Right lung (tissue), 5 donors: Measurements from ENCODE around the gene MED12L. TPM values are rescaled to one million over a fixed set of nuclear protein-coding genes. Genes with fewer than 3 reads are reported as not detected.
"Not testable (repeated sequence)": the region's sequence is repeated elsewhere in the genome, so short reads cannot be mapped to it uniquely, and the experiment has no call there.

ENCODE experiments used
- DNase-seq, 2 donors: peaks; one replicate each; pipeline ENCODE4 v3.0.0-alpha.2; 2013
- polyA plus RNA-seq, 5 donors: library from polyadenylated mRNA; unstranded; fragments of 120-200 nt; gene quantifications; one replicate each; pipeline versions ENCODE4 v1.2.1 to v1.2.3, GENCODE V29; 2013; ENCODE audit warnings: inconsistent platforms in 1 of 5, low replicate concordance in 1 of 5; ENCODE audit not compliant: insufficient read length in 5 of 5, insufficient read depth in 1 of 5

The MED12L gene
- polyA plus RNA-seq, 5 donors: 0.46 to 1.3 (median 0.73) TPM

DNA sequence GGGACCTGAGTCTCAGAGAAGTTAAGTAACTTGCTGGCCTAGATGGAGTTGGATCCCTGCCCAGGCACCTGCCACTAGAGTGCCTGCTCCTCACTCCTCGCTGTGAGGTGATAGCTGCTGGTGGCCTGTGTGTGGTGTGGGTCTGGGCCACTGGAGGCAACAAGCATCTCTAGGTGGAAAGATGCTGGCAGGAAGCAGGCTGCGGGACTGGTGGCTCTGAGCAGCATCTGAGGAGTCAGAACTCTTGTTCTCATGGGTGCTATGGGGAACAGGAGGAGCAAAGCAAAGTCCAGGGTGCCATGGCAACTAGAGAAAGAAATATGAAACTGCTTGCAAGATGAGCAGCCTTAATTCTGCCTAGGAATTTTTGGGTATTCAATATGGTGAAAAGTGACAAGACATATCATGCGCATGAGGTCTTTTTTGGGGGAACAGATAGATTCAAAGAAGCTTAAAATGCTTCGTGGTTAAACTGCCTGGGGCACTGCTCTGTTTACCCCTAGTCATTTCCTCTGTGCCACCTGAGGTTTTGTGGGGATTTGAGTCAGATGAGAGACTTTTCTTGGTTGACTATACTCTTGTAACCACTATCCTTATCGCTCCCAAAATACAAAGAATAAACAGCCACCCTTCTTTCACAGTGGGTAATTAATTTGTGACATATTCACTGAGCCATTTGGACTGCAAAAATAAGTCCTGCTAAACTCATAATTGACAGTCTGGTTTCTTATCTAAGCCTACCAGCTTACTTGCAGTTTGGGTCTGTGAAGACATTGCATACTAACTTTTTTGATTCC, 50.3 kb downstream of the MED12L start:
- DNase-seq: no peak

DNA sequence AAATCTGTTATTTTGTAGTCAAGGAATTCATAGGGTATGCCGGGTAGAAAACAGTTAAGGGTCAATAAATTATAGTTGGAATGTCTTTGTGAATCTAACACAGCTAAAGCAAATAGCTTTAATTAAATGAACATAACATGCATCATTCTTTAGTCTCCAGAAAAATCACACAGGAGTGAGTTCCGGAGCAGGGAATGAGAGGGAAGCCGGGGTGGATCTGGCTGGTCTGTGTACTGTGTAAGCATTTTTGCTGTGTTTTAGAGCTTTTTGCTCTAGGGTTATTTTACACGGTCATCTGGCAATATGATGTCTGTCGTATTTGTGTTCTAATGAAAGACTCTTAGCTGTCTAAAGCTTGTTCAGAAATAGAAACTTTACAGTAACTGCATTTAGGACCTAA, 57.5 kb downstream of the MED12L start:
- no peak for DNase-seq

DNA sequence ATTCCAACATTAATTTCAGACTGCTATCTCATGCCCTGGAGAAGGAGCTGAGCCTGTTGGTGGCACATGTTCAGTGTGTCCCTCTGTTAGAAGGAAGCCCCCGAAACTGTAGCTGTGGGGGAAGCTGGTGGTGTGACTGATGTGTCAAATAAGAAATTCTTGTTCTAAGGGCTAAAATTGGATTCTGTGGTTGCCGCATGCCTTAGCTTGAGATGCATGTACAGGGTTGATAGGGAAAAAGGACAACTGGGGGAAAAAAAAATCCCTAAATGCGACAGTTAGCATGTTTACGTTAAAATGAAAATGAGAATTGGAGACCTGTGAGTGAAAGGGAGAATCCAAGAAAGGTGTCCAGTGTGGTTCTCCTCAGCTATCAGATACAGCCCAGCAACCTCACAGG, 58.6 kb downstream of the MED12L start:
- no peak for DNase-seq

DNA sequence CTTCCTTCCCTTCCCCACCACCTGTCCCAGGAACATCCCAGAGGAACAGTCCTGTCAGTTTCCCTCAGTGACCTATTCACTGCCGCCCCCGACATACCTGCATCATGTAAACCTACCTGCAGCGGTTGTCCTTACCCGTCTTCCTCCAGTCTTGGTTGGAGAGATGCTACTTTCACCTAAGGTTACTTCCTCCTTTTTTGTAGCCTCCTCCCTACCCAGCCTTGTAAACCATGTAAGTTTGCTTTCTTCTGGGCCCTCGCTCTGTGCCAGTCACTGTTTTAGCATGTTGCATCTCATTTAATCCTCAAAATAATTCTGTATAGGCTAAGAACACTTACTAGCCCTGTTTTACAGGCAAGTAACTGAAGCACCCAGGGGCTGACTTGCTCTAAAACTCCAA, 59.3 kb downstream of the MED12L start:
- no peak for DNase-seq

DNA sequence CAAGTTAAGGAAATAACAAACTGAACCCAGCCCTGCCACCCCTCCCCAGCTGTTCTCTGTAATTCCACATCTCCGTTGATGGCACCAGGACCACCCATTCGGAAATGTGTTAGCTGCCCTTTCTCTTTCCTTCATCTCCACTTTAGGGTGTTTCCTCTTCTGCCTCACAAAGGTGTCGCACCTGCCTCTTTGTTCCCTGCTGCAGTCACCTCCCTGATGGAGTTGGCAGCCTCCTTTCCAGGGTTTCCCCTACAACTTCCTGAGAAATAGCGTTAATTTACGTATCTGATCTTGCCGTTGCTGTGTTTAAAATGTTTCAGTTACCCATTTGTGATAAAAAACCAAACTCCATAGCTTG, 60.2 kb downstream of the MED12L start:
- DNase-seq: no peak

DNA sequence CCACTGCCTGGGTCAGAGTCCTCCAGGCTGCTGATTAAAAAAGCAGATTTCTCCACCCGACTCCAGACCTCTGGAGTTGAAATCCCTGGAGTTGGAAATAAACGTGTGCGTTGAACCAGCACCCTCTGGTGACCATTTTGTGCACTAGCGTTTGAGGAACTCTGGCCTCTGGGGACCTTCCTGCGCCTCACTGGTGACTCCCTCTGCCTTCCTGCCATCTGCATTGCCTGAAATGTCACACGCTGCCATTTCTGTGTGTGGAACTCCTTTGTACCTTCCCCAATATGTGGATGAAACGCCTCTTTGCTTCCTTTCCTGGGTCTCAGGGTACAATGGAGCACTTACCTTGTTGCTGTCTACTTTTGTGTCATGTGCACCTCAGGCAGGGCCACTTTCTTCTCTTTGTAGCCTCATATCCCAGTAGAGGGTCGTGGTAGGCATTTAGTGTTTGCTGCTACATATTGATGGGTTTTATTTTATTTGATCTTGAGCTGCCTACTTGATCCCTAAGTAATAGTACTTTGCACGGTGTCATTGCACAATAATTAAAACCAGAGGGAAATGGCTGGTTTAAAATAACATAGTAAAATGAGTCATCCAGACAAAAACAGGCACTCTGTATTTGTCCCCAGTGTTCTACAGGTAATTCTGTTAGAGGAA, 60.7 kb downstream of the MED12L start:
- DNase-seq: peak; percentile 61 to 71

GRCh38 chr3:151146731-151147091, 61.2 kb downstream of the MED12L start:
- DNase-seq: no peak

DNA sequence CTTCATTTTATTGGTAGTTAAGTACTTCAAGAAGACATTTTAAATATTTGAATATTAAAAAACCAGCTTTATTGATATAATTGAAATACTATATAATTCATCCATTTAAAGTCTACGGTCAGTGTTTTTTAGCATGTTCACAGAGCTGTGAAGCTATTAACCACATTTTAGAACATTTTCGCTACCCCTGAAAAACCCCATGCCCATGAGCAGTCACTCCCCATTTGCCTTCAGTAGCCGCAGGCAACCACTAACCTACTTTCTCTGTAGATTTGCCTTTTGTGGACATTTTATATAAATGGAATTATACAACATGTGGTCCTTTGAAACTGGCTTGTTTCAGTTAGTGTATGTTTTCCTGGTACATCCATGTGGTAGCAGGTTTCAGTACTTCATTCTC, 61.8 kb downstream of the MED12L start:
- DNase-seq: no peak

- DNase-seq: no peak
These were observed 67.1 kb downstream of the MED12L start for GRCh38 chr3:151152455-151153079.

DNA sequence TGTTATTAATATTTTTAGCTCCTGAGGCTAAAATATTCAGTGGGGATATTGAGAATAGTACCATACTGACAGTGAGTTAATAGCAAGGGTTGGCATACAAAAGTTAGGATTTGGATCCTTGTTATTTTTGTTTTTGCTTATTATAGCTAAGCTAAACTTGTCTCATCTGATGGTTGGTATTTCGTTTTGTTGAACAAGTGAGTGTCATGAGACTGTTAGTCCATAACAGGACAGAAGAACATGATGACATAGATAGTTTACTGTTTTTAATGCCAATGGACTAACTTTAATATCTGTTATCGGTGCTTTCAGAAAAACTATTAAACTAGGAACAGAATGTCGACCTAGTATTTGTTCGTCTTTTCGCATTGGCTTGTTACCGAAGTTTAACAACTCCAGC, 69.1 kb downstream of the MED12L start:
- DNase-seq: no peak

- no peak for DNase-seq
These were observed 70.1 kb downstream of the MED12L start for GRCh38 chr3:151155409-151156128.

DNA sequence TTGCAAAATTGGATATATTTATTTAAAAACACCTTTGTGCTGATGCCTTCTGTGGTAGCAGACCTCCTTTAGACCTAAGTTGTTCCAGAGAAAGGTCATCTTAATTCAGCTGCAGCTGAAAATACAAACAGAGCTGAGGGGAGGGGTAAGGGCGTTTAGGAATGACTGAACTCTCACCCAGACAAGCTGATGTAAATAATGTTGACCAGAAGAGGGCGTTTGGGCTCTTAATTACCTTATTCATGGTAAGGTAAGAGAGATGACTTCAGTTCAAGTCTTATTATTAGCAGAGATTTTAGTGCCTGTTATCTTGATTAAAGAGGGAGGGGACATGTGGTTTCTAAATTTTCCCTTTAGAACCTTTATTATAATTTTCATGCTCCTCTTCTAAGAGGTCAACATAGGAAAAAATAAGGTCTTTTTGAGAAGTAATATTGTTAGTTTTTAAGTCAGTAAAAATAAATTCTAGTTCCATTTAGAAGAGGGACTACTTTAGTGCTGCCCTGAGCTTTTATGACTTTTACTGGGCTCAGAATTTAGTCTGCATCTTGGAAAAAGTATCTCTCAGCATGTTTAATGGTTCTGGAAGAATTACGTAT, 71.3 kb downstream of the MED12L start:
- no peak for DNase-seq

DNA sequence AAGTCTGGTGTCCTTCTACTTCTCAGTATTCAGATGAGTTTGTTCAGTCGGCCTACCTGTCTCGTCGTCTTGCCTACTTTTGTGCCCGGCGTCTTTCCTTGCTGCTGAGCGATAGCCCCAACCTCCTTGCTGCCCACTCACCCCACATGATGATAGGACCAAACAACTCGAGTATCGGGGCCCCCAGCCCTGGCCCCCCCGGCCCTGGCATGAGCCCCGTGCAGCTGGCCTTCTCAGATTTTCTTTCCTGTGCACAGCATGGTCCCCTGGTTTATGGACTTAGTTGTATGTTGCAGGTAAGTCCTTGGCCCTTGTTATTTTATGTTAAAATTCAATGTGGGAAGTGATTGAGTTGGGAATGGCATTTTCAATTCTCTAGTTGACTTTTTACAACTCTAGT, 74.3 kb downstream of the MED12L start:
- DNase-seq: no peak

DNA sequence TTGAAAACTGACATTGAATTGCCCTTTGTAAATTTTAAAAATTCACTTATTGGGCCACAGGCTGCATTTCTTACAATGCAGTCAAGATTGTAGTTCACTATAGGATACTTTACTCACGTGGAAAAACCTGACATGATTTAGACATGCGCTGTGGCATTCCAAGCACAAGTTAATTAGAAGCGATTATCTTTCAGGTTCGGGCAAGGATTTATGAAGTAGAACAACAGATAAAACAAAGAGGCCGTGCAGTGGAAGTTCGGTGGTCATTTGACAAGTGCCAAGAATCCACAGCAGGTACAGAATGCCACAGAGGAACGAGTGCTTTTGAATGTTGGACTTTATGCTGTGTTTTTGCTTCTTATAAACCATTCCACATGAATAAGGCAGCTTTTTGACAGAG, 79.8 kb downstream of the MED12L start:
- no peak for DNase-seq

DNA sequence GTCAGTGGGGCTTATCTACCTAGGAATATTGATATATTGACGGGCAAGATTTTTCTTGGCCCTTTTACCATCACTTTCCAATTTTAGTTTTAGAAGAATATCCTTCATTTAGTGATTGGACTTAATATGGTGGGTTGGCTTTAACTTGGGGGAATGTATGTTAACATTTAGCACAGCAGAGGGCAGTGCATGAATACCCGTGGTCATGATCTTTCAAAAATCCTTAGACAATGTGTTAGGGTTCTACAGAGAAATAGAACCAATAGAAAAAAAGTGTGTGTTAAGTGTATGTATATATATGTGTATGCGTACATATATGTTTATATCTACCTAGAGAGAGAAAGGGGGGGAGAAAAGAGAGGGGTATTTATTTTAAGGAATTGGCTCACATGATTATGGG, 80.7 kb downstream of the MED12L start:
- no peak for DNase-seq

DNA sequence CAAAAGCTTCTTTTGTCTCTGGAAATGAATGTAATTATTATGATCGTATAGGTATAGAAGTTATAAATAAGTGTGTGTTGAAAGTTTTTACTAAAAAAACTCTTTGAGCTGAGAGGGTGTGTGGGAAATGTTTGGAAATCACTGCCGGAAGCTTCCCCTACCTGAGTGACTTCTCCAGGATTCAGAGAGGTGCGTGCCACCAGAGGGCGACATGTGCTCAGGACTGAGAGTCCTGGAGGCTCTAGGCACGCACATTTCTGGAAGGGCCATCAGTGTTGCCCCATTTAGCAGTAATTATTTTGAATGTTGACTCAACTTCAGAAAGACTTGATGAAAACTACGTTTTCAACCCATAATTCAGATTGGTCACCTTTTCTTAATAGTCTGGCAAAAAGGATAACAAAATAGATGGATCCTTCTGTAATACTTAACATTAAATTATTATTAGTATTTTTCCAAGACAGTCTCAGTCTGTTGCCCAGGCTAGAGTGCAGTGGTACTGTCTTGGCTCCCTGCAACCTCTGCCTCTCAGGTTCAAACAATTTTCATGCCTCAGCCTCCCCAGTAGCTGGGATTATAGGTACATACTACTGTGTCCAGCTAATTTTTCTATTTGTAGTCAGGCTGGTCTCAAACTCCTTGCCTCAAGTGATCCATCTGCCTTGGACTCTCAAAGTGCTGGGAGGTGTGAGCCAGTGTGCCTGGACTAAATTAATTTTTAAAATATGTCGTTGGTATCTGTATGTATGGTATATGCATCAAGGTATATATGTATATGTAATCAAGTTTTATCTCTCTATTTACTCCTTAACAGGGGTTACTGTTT, 83.0 kb downstream of the MED12L start:
- DNase-seq: peak; percentile 38 to 39

- no peak for DNase-seq
These were observed 83.9 kb downstream of the MED12L start for GRCh38 chr3:151169262-151169947.

GRCh38 chr3:151169948-151170679, 84.7 kb downstream of the MED12L start:
- DNase-seq: not testable (repeated sequence)

GRCh38 chr3:151171145-151171757, 85.8 kb downstream of the MED12L start:
- DNase-seq: no peak
